ENCODE data around the gene BPIFB4.

The BPIFB4 gene

DNA sequence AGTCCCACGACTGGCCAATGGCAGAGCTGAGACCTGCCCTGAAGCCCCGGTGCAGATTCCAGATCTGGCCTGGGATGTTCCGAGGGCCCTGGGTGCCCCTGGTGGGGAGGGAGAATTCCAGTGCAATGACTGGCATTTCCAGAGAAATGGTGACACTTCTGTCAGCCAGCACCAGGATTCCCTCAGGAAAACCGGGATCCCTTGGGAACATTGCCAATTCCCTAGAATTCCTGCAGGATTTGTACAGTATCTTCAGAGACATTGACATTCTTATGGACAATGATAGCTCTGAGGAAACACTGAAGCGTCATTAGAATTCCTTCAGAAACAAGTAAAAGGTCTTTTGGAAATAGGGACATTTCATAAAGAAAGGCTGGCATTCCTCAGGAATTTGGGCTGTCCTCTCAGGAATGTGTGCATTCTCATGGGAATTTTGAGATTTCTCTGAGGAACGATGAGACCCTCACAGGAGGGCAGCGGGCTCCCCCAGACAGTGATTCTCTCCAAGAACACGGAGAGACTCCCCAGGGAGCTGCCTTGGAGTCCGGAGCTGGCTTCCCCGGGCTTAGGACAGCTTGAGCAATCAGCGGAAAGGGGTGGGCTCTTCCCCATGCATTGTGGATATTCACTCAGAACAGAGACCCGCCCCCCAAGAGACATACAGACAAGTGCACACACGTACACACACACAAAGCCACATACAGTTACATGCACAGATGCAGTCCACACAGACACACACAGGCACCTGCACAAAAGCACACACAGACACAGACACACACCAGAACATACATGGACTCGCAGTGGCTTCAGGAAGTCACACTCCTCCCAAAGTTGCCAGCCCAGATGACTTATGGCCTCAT lies 53.3 kb downstream of the BPIFB4 start:
- no peaks in the 10 kb centered on the region for H3K36me3 ChIP-seq (replicated peaks)
- no peak overlapping the region for H3K4me3 ChIP-seq (ENCODE audit: low read depth, low read length)
- H3K27me3 ChIP-seq (replicated peaks) = no peaks in the 10 kb centered on the region
- H3K27ac ChIP-seq = no peak overlapping the region
- DNase-seq = no peak
- in situ Hi-C loops (cut with HindIII; ENCODE audit: low pct_ligation_motif_present, low sequenced_read_pairs) = no loop called here
- TF ChIP-seq, protein P1, sequence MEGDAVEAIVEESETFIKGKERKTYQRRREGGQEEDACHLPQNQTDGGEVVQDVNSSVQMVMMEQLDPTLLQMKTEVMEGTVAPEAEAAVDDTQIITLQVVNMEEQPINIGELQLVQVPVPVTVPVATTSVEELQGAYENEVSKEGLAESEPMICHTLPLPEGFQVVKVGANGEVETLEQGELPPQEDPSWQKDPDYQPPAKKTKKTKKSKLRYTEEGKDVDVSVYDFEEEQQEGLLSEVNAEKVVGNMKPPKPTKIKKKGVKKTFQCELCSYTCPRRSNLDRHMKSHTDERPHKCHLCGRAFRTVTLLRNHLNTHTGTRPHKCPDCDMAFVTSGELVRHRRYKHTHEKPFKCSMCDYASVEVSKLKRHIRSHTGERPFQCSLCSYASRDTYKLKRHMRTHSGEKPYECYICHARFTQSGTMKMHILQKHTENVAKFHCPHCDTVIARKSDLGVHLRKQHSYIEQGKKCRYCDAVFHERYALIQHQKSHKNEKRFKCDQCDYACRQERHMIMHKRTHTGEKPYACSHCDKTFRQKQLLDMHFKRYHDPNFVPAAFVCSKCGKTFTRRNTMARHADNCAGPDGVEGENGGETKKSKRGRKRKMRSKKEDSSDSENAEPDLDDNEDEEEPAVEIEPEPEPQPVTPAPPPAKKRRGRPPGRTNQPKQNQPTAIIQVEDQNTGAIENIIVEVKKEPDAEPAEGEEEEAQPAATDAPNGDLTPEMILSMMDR (IDR thresholded peaks at IDR 0.05; ENCODE audit: low read depth, low read length, missing control alignments) = no peak

DNA sequence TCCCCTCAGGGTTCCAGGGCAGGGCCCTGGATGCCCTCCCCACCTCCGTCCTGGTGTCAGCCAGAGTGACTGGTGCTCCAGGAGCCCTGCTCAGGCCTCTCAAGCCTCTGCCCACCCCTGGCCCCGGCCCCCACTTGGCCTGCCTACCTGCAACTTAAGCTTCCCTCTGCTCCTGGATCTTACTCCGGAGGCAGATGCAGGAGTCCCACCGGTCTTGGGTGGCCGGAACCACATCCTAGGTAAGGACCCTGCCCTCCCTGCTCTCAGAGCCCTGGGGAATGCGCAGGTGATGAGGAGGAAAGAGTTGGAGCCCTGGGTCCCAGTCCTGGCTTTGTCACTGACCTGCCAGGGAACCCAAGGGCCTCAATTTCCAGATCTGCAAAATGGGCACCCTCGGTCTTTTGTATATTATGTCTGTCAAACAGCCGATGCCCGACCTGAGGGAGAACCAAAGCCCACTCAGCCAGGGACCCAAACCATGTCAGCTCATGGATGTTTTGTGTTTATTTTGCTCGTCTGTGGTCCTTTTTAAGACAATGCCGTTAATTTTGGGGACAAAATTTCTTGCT lies 54.0 kb downstream of the BPIFB4 start:
- Histone ChIP-seq H3K27ac (no peak overlapping the region), H3K27me3 (replicated peaks) (no peaks in the 10 kb centered on the region), H3K36me3 (replicated peaks) (no peaks in the 10 kb centered on the region), H3K4me3 (ENCODE audit: low read depth, low read length) (no peak overlapping the region)
- in situ Hi-C loops (cut with HindIII; ENCODE audit: low pct_ligation_motif_present, low sequenced_read_pairs) = no loop called here
- DNase-seq = no peak
- TF ChIP-seq, protein P1 (IDR thresholded peaks at IDR 0.05; ENCODE audit: low read depth, low read length, missing control alignments) = no peak

DNA sequence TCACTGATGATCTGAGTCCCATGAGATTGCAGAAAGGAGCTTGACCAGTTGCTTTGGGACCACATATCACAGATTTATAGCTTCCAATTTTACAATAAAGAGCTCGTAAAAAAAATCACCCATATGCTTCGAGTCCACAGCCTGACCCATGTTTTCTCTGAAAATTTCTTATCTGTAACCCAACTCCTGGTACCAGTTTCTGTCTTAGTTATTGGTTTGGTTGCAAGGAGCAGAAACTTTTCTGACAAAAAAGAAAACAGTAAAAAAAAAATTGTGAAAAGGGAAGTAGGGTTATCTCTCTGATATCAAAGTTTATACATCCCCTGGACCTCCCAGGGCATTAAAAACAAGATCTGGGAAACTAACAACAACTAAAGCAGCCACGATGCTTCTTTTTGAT lies 57.8 kb downstream of the BPIFB4 start:
- H3K27me3 ChIP-seq (replicated peaks) = no peaks in the 10 kb centered on the region
- H3K4me3 ChIP-seq (ENCODE audit: low read depth, low read length) = no peak overlapping the region
- no peak for DNase-seq
- H3K36me3 ChIP-seq (replicated peaks) = no peaks in the 10 kb centered on the region
- no peak overlapping the region for H3K27ac ChIP-seq
- in situ Hi-C loops (cut with HindIII; ENCODE audit: low pct_ligation_motif_present, low sequenced_read_pairs) = no loop called here
- TF ChIP-seq, protein P1 (IDR thresholded peaks at IDR 0.05; ENCODE audit: low read depth, low read length, missing control alignments) = no peak

DNA sequence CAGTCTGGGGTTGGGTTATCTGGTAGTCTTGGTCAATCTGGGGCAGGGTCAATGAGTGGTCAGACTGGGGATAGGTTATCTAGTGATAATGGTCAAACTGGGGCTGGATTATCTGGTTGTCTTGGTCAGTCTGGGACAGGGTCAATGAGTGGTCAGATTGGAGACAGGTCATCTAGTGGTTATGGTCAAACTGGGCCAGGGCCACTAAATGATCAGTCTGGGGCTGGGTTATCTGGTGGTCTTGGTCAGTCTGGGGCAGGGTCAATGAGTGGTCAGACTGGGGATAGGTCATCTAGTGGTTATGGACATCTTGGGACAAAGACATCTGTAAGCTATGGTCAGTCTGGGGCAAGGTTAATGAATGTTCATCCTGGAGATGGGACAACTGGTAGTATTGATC lies 60.0 kb downstream of the BPIFB4 start:
- TF ChIP-seq, protein P1 (IDR thresholded peaks at IDR 0.05; ENCODE audit: low read depth, low read length, missing control alignments) = no peak
- in situ Hi-C loops (cut with HindIII; ENCODE audit: low pct_ligation_motif_present, low sequenced_read_pairs) = no loop called here
- DNase-seq = no peak

DNA sequence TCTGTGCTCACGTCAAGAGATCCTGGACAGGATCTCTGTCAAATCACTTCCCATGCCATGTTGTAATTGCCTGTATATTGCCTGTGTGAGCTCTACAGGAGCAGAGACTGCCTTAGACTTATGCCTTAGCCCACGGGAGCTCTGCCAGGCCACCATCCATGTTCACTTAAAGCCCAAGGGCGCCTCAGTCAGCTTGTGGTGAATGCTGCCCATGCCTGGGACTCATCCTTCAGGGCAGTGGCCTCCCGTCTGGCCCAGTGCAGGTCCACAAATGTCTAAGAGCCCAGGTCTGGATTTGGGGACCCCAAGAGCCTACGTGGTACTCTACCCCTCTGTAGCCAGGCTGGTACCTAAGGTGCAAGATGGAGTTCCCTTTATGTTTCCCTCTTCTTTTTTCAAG lies 66.1 kb downstream of the BPIFB4 start:
- no peak overlapping the region for H3K4me3 ChIP-seq (ENCODE audit: low read depth, low read length)
- H3K27me3 ChIP-seq (replicated peaks) = no peaks in the 10 kb centered on the region
- no peaks in the 10 kb centered on the region for H3K36me3 ChIP-seq (replicated peaks)
- H3K27ac ChIP-seq = no peak overlapping the region
- TF ChIP-seq, protein P1 (IDR thresholded peaks at IDR 0.05; ENCODE audit: low read depth, low read length, missing control alignments) = no peak
- no peak for DNase-seq
- in situ Hi-C loops (cut with HindIII; ENCODE audit: low pct_ligation_motif_present, low sequenced_read_pairs) = no loop called here

More for the DNA sequence above, 60.0 kb downstream of the BPIFB4 start:
- Histone ChIP-seq H3K27me3 (replicated peaks) (no peaks in the 10 kb centered on the region), H3K36me3 (replicated peaks) (no peaks in the 10 kb centered on the region), H3K4me3 (ENCODE audit: low read depth, low read length) (no peak overlapping the region), H3K27ac (no peak overlapping the region)

Data from brain microvascular endothelial cell (primary cell).